RWPE1 (cell line): ENCODE results near the gene SYNGR3.

Experiments used
- CTCF ChIA-PET: fragments of 350-600 bp; sonication (Branson Sonifier 250); formaldehyde crosslinking; extraction: SDS; loops from one replicate; lab custom pipeline; 2021; lab: Yijun Ruan, JAX
- POLR2A ChIA-PET: fragments of 400-600 bp; formaldehyde crosslinking; extraction: SDS; loops from one replicate; lab custom pipeline; 2020; ENCODE audit warnings: antibody characterized with exemption; ENCODE audit not compliant: low non-redundant PET; lab: Yijun Ruan, JAX
- DNase-seq: peaks from one replicate; pipeline ENCODE4 v3.0.0; 2012; ENCODE audit warnings: low spot score
- H3K27ac ChIP-seq: fragments of 450-650 bp; 2 replicates; pipeline ENCODE4 v1.5.1; 2017
- TF ChIP-seq, protein P1 (sequence below): fragments of 450-650 bp; conservative IDR thresholded peaks from 2 replicates; pipeline ENCODE4 v1.5.1; 2017; ENCODE audit warnings: low read depth, mild to moderate bottlenecking

SYNGR3 gene

DNA sequence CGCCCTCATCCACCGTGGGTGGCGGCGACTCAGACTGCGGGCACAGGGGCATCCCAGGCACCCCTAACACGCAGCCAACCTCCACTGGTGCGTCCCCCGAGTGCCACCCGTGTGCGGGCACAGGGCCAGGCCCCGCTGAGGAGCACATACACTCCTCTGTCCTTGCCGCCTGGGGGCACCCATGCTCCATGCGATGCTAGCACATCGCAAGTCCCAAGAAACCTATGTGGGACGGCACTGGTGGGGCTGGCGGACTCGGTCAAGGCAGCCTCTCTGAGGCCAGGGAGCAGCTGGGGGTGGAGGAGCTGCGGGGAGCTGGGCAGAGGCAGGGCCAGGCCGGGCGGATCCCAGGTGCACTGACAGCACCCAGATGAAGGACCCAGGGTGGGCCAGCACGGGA, 15.9 kb downstream of the SYNGR3 start:
- no peak for DNase-seq
- POLR2A ChIA-PET, result no interaction called here
- TF ChIP-seq, protein P1, sequence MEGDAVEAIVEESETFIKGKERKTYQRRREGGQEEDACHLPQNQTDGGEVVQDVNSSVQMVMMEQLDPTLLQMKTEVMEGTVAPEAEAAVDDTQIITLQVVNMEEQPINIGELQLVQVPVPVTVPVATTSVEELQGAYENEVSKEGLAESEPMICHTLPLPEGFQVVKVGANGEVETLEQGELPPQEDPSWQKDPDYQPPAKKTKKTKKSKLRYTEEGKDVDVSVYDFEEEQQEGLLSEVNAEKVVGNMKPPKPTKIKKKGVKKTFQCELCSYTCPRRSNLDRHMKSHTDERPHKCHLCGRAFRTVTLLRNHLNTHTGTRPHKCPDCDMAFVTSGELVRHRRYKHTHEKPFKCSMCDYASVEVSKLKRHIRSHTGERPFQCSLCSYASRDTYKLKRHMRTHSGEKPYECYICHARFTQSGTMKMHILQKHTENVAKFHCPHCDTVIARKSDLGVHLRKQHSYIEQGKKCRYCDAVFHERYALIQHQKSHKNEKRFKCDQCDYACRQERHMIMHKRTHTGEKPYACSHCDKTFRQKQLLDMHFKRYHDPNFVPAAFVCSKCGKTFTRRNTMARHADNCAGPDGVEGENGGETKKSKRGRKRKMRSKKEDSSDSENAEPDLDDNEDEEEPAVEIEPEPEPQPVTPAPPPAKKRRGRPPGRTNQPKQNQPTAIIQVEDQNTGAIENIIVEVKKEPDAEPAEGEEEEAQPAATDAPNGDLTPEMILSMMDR, result no peak
- CTCF ChIA-PET, result interaction anchor here (0.5 to 2.5 kb wide), 2 partner anchors 135 to 163 kb away, joined by 3 to 17 read pairs; no protein-coding TSS in a partner anchor
- peak overlapping the region; percentile 98 for H3K27ac ChIP-seq

DNA sequence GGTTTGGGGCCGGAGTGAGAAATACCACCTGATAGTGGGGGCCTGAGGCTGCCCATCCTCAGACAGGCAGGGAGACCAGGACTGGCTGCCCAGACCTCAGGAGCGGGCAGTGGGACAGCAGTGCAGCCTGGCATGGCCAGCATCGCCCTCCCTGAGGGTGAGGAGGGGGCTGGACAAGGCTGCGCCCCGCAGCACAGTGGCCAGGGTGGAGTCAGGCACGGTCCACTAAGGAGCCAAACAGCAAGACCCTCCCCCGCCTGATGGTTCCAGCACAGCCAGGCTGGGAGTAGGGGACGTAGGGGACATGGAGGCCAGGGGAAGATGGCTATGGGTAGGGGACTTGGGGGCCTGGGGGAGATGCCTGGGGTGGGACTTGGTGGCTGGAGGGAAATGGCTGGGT, 16.5 kb downstream of the SYNGR3 start:
- TF ChIP-seq, protein P1, result no peak
- ChIA-PET POLR2A (no interaction called here), CTCF (no interaction called here)
- DNase-seq, result no peak
- peak overlapping the region; percentile 98 for H3K27ac ChIP-seq

DNA sequence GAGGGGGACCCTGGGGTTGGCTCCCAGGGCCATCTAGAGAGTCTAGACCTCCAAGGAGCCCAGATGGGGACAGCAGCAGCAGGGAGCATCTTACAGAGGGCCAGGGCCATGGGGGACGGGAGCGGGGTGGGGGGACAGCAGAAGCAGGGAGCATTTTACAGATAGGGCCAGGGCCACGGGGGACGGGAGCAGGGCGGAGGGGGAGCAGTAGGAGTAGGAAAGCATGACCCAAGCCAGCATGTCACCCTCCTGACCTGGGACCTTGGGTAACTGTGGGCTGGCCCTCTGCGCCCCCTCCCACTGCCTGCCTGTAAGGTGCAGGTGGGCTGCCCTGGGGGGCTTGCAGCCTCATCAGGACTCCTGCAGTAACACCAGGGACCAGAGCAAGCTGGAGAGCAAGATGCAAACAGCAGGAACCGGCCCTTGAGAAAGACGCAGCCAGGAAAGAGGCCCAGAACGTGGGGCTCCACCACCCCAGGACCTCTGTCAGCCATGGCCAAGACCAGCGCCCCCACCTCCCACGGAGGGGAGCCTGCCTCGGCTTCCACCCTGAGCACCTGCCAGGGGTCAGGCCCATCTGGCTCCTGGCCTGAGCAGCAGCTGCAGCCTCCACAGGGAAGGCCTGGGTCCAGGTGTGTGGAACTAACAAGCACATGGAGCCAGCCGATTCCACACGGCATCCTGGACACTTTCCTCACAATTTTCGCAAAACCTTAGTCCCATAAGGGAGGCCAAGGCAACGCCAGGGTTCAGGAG, 17.5 kb downstream of the SYNGR3 start:
- ChIA-PET POLR2A (interaction anchor here (0.6 to 1.2 kb wide), 3 partner anchors 14 to 148 kb away, joined by 3 to 8 read pairs (median 3); partner anchors contain the start of genes RPS2 and TRAF7), CTCF (interaction anchor here (0.6 kb wide), 3 partner anchors 14 to 58 kb away, joined by 3 read pairs; no protein-coding TSS in a partner anchor)
- TF ChIP-seq, protein P1, result no peak
- no peak for DNase-seq
- H3K27ac ChIP-seq, result peak overlapping the region; percentile 98

DNA sequence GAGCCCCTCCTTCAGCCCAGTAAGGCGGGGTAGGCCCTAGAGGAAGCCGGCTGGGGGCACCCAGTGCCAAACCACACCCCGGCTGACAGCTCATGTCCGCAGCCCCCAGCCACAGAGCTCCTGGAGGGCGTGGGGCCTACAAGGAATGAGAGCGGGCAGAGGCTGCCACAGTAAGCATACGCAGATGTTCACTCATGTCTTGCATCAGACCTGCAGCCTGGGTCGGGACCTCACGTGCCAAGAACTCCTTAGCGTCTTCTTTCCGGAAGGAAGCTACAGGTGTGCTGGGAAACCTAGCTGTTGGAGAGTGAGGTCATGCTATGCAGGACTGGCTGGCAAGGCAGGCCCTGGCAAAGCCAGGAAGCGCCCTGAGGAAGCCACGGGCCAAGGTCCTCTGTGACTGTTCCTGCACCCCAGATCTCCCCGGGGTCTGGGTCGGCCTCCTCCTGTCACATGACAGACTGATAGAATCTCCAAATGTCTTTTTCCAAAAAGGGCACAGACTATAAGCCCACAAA, 18.3 kb downstream of the SYNGR3 start:
- POLR2A ChIA-PET, result interaction anchor here (0.6 to 1.2 kb wide), 6 partner anchors 13 to 147 kb away, joined by 3 to 8 read pairs (median 3); partner anchors contain the start of genes RPS2 and TRAF7
- CTCF ChIA-PET, result interaction anchor here (0.6 kb wide), 1 partner anchor 40 kb away, joined by 3 read pairs; no protein-coding TSS in a partner anchor
- TF ChIP-seq, protein P1, result no peak
- peak overlapping the region; percentile 98 for H3K27ac ChIP-seq
- peak; percentile 88 for DNase-seq

DNA sequence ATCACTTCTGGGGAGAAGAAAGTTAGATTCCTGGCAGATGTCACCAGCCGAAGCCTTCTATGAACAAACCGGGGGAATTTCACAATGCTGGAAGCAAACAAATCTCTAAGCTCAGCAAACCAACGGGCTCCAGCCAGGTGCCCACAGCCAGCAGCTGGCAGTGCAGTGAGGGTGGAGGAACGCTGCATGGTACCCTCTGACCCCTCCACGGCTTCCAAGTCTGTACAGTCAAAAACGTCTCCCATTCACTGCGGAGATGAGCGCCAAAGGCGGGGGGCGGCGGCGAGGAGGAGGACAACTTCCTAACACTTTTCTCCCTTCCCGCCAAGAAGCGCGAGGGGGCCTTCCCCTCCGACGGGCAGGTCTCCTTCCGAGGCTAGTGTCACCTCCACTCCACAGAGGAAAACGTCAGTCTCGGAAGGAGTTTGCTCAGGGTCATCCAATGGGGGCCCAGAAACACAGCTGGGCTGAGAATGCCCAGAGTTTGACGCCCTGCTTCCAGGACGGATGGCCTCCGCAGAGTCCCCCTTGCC, 18.9 kb downstream of the SYNGR3 start:
- no peak for DNase-seq
- POLR2A ChIA-PET, result interaction anchor here (0.5 to 1.2 kb wide), 6 partner anchors 14 to 147 kb away, joined by 3 to 8 read pairs (median 3); partner anchors contain the start of genes NTHL1, RPS2, TRAF7 and TSC2
- H3K27ac ChIP-seq, result peak overlapping the region; percentile 98
- TF ChIP-seq, protein P1, result no peak
- CTCF ChIA-PET, result interaction anchor here (0.6 kb wide), 1 partner anchor 41 kb away, joined by 4 read pairs; no protein-coding TSS in a partner anchor

DNA sequence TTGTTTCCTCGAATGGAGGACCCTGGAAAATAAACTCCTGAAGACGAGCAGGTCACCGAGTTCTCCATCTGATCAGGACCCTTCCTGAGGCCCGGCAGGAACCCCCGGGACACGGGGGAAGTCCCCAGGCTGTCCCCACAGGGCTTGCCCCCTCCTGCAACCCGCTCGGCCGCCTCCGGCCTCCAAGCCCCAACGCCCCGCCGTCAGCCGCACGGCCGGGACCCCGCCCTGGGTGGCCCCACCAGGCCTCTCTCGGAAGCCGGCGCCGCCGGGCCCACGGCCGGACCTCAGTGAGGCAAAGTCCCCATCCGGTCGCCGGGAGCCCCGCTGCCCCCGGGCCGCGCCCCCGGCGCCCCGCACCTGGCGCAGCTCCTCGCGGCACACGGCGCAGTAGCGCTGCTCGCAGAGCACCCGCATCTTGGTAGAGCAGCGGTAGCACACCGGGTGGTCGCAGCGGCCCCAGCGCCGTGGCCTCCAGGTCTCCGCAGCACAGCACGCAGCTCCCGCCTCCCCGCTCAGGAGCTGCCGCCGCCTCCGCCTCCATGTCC, 19.5 kb downstream of the SYNGR3 start:
- POLR2A ChIA-PET, result interaction anchor here (0.5 kb wide), 1 partner anchor 39 kb away, joined by 3 read pairs; the partner anchor contains the start of genes NTHL1 and TSC2
- DNase-seq, result no peak
- CTCF ChIA-PET, result interaction anchor here (0.6 kb wide), 1 partner anchor 42 kb away, joined by 4 read pairs; no protein-coding TSS in a partner anchor
- TF ChIP-seq, protein P1, result no peak
- peak overlapping the region; percentile 98 for H3K27ac ChIP-seq
